ENCODE measurements around the gene STEAP4. TPM values are rescaled to one million over a fixed set of nuclear protein-coding genes. Genes with fewer than 3 reads are reported as not detected.

Gene STEAP4
- total RNA-seq, 1 donor from 2014 or later, result not detected

GRCh38 chr7:88337572-88337971 lies 30.9 kb upstream of the STEAP4 start:
- no peaks in the 10 kb centered on the region for H3K9me3 Mint-ChIP-seq
- H3K27ac Mint-ChIP-seq (ENCODE audit: unreplicated experiment), result no peak overlapping the region
- H3K4me1 Mint-ChIP-seq, result no peaks in the 10 kb centered on the region
- H3K27me3 Mint-ChIP-seq (ENCODE audit: low read depth), result no peaks in the 10 kb centered on the region
- H3K36me3 Mint-ChIP-seq (ENCODE audit: low read depth), result no peaks in the 10 kb centered on the region
- DNase-seq (ENCODE audit: low read depth, low spot score), result no peak
- H3K4me3 Mint-ChIP-seq, result no peak overlapping the region
- no peak for TF ChIP-seq CTCF (conservative IDR thresholded peaks at IDR 0.05)

- TF ChIP-seq CTCF (conservative IDR thresholded peaks at IDR 0.05), result no peak
These were observed 24.6 kb upstream of the STEAP4 start for GRCh38 chr7:88331322-88331721.

GRCh38 chr7:88329532-88330463 lies 23.1 kb upstream of the STEAP4 start:
- Mint-ChIP-seq H3K4me3 (no peak overlapping the region), H3K36me3 (ENCODE audit: low read depth) (no peaks in the 10 kb centered on the region), H3K27me3 (ENCODE audit: low read depth) (no peaks in the 10 kb centered on the region), H3K27ac (ENCODE audit: unreplicated experiment) (no peak overlapping the region), H3K4me1 (no peaks in the 10 kb centered on the region), H3K9me3 (no peaks in the 10 kb centered on the region)
- no peak for DNase-seq (ENCODE audit: low read depth, low spot score)
- no peak for TF ChIP-seq CTCF (conservative IDR thresholded peaks at IDR 0.05)

More at GRCh38 chr7:88331322-88331721, 24.6 kb upstream of the STEAP4 start:
- Mint-ChIP-seq H3K27ac (ENCODE audit: unreplicated experiment) (no peak overlapping the region), H3K4me3 (no peak overlapping the region), H3K9me3 (no peaks in the 10 kb centered on the region), H3K36me3 (ENCODE audit: low read depth) (no peaks in the 10 kb centered on the region), H3K4me1 (no peaks in the 10 kb centered on the region), H3K27me3 (ENCODE audit: low read depth) (no peaks in the 10 kb centered on the region)
- DNase-seq (ENCODE audit: low read depth, low spot score), result no peak

GRCh38 chr7:88328787-88329186 lies 22.1 kb upstream of the STEAP4 start:
- H3K27ac Mint-ChIP-seq (ENCODE audit: unreplicated experiment), result no peak overlapping the region
- H3K4me1 Mint-ChIP-seq, result no peaks in the 10 kb centered on the region

GRCh38 chr7:88324699-88325098 lies 18.0 kb upstream of the STEAP4 start:
- DNase-seq (ENCODE audit: low read depth, low spot score), result no peak
- H3K4me1 Mint-ChIP-seq, result no peaks in the 10 kb centered on the region
- H3K4me3 Mint-ChIP-seq, result no peak overlapping the region
- TF ChIP-seq CTCF (conservative IDR thresholded peaks at IDR 0.05), result no peak
- H3K27ac Mint-ChIP-seq (ENCODE audit: unreplicated experiment), result no peak overlapping the region
- H3K27me3 Mint-ChIP-seq (ENCODE audit: low read depth), result no peaks in the 10 kb centered on the region
- H3K9me3 Mint-ChIP-seq, result no peaks in the 10 kb centered on the region
- no peaks in the 10 kb centered on the region for H3K36me3 Mint-ChIP-seq (ENCODE audit: low read depth)

More at GRCh38 chr7:88328787-88329186, 22.1 kb upstream of the STEAP4 start:
- no peaks in the 10 kb centered on the region for H3K36me3 Mint-ChIP-seq (ENCODE audit: low read depth)
- no peak for DNase-seq (ENCODE audit: low read depth, low spot score)
- no peaks in the 10 kb centered on the region for H3K27me3 Mint-ChIP-seq (ENCODE audit: low read depth)
- no peak for TF ChIP-seq CTCF (conservative IDR thresholded peaks at IDR 0.05)
- no peaks in the 10 kb centered on the region for H3K9me3 Mint-ChIP-seq
- no peak overlapping the region for H3K4me3 Mint-ChIP-seq
